Measurements from ENCODE around the gene KIF5C. TPM values are rescaled to one million over a fixed set of nuclear protein-coding genes. Genes with fewer than 3 reads are reported as not detected.

KIF5C gene
- total and polyA plus RNA-seq, 2 of the 13 experiments (the other 11 are each of a cell fraction or from before 2014, with no cell fraction given), result 0.15 to 0.20 TPM

GRCh38 chr2:148990968-148991367 lies 115.9 kb downstream of the KIF5C start:
- in situ Hi-C loops (cut with HindIII; ENCODE audit: extremely low pct_ligation_motif_present, low pct_unique_long_range_greater_than_20kb) (loop anchor here (25.0 kb wide), 2 partner anchors 354 to 1054 kb away; partner anchors contain the start of gene EPC2), intact Hi-C loops (cut with micrococcal nuclease; ENCODE audit: unreplicated experiment) (loop anchor here (1.0 to 5.0 kb wide), 5 partner anchors 65 to 1054 kb away; no protein-coding TSS in a partner anchor)
- Histone ChIP-seq H3K36me3 (replicated peaks in 1 of 2; ENCODE audit: control insufficient read depth in 1 of 2, insufficient read depth in 2 of 2, low read length in 2 of 2) (no peaks in the 10 kb centered on the region), H3K4me1 (ENCODE audit: insufficient read depth, low read length) (no peaks in the 10 kb centered on the region), H3K27ac (ENCODE audit: extremely low read length, insufficient read depth, low read length) (no peak overlapping the region), H3K9ac (ENCODE audit: insufficient read depth, low read depth, low read length) (no peak overlapping the region), H3K4me2 (ENCODE audit: low read depth, low read length) (no peak overlapping the region), H3K4me3 (replicated peaks in 1 of 3; ENCODE audit: insufficient read depth in 1 of 3, low read depth in 2 of 3, low read length in 3 of 3) (no peak overlapping the region), H4K20me1 (ENCODE audit: insufficient read depth, low read length) (no peaks in the 10 kb centered on the region), H3K79me2 (ENCODE audit: insufficient read depth, low read length) (no peaks in the 10 kb centered on the region), H3K27me3 (ENCODE audit: control insufficient read depth in 1 of 2, insufficient read depth in 2 of 2, low read length in 2 of 2) (peaks cover 0 to 1% of the 10 kb centered on the region in 2 experiments; a peak in 3 of 5 replicates), H3K9me3 (ENCODE audit: low read length) (no peaks in the 10 kb centered on the region), H2AFZ (ENCODE audit: low read length) (no peak overlapping the region)
- DNase-seq (ENCODE audit: low spot score), result peak; percentile 9
- no peak for ATAC-seq
- BruUV-seq (replicated peaks), result no TSS peak
- 7% methylated on average over 3 of the region's 6 CpGs for WGBS (ENCODE audit: low lambda C conversion rate)
- ChIA-PET CTCF (ENCODE audit: low intra/inter-chr PET ratio, low total read pairs) (no interaction called here), POLR2A (no interaction called here)
- FAIRE-seq, result no peak
- no peak for TF ChIP-seq ZSCAN25 (CRISPR knock-in tag; IDR thresholded peaks at IDR 0.05)
- TF ChIP-seq ZNF879 (CRISPR knock-in tag; IDR thresholded peaks at IDR 0.05), result no peak
- TF ChIP-seq ZNF605 (CRISPR knock-in tag; IDR thresholded peaks at IDR 0.05), result no peak
- no peak for TF ChIP-seq ZNF75D (CRISPR knock-in tag; IDR thresholded peaks at IDR 0.05; ENCODE audit: borderline replicate concordance)
- TF ChIP-seq FOXO1 (CRISPR knock-in tag; IDR thresholded peaks at IDR 0.05), result no peak
- TF ChIP-seq LCORL (IDR thresholded peaks at IDR 0.05), result peak; percentile 85; the same call in 1 of the 2 replicates
- TF ChIP-seq LCORL (CRISPR knock-in tag; IDR thresholded peaks at IDR 0.05), result no peak
- TF ChIP-seq RFX3 (CRISPR knock-in tag; IDR thresholded peaks at IDR 0.05), result no peak

- no peak overlapping the region for H3K27ac ChIP-seq (ENCODE audit: extremely low read length, insufficient read depth, low read length)
- FAIRE-seq (no peak), DNase-seq (ENCODE audit: low spot score) (no peak), ATAC-seq (no peak)
- H3K9ac ChIP-seq (ENCODE audit: insufficient read depth, low read depth, low read length), result no peak overlapping the region
- peaks cover 0 to 1% of the 10 kb centered on the region in 2 experiments; a peak in 3 of 5 replicates for H3K27me3 ChIP-seq (ENCODE audit: control insufficient read depth in 1 of 2, insufficient read depth in 2 of 2, low read length in 2 of 2)
- no peak overlapping the region for H3K4me3 ChIP-seq (replicated peaks in 1 of 3; ENCODE audit: insufficient read depth in 1 of 3, low read depth in 2 of 3, low read length in 3 of 3)
- no peaks in the 10 kb centered on the region for H4K20me1 ChIP-seq (ENCODE audit: insufficient read depth, low read length)
- TF ChIP-seq MAFK (conservative IDR thresholded peaks at IDR 0.05 in 1 of 2, IDR thresholded peaks at IDR 0.05 in 1 of 2; ENCODE audit: low read length in 2 of 2) (peak; percentile 30 to 51; a peak in 3 of 4 replicates), UBTF (CRISPR knock-in tag; IDR thresholded peaks at IDR 0.05) (no peak)
- ChIA-PET CTCF (ENCODE audit: low intra/inter-chr PET ratio, low total read pairs) (no interaction called here), POLR2A (no interaction called here)
- no TSS peak for BruUV-seq (replicated peaks)
- in situ Hi-C loops (cut with HindIII; ENCODE audit: extremely low pct_ligation_motif_present, low pct_unique_long_range_greater_than_20kb) (loop anchor here (25.0 kb wide), 2 partner anchors 355 to 1055 kb away; partner anchors contain the start of gene EPC2), intact Hi-C loops (cut with micrococcal nuclease; ENCODE audit: unreplicated experiment) (loop anchor here (5.0 kb wide), 1 partner anchor 790 kb away; no protein-coding TSS in a partner anchor)
- H3K4me1 ChIP-seq (ENCODE audit: insufficient read depth, low read length), result no peaks in the 10 kb centered on the region
- no peak overlapping the region for H2AFZ ChIP-seq (ENCODE audit: low read length)
- no peaks in the 10 kb centered on the region for H3K36me3 ChIP-seq (replicated peaks in 1 of 2; ENCODE audit: control insufficient read depth in 1 of 2, insufficient read depth in 2 of 2, low read length in 2 of 2)
- no peaks in the 10 kb centered on the region for H3K79me2 ChIP-seq (ENCODE audit: insufficient read depth, low read length)
- H3K4me2 ChIP-seq (ENCODE audit: low read depth, low read length), result no peak overlapping the region
- no peaks in the 10 kb centered on the region for H3K9me3 ChIP-seq (ENCODE audit: low read length)
Observed at GRCh38 chr2:148992448-148992847, 117.4 kb downstream of the KIF5C start.
